GM19455 (cell line): ENCODE results near the gene SGSM1.

ENCODE experiments used
- ATAC-seq: cut with Tn5 transposase; IDR thresholded peaks from one replicate; pipeline ENCODE4 v1.9.1; 2021; ENCODE audit not compliant: unreplicated experiment

The SGSM1 gene

GRCh38 chr22:24948356-24949202 lies 142.6 kb downstream of the SGSM1 start:
- ATAC-seq = no peak

- ATAC-seq = no peak
Measured at GRCh38 chr22:24950272-24950902, 144.4 kb downstream of the SGSM1 start.

- ATAC-seq = no peak
Measured at GRCh38 chr22:24951942-24952836, 146.2 kb downstream of the SGSM1 start, which contains the start of gene KIAA1671. TSS of gene KIAA1671 (plus strand) at chr22:24952716. CDS start at chr22:25028000, 75,284 bp downstream.

- no peak for ATAC-seq
Measured at GRCh38 chr22:24952837-24953383, 146.9 kb downstream of the SGSM1 start.

GRCh38 chr22:24953384-24954113 lies 147.5 kb downstream of the SGSM1 start:
- ATAC-seq = no peak

- ATAC-seq = no peak
Measured at GRCh38 chr22:24954114-24954463, 148.1 kb downstream of the SGSM1 start.

- ATAC-seq = no peak
Measured at GRCh38 chr22:24954856-24955255, 148.8 kb downstream of the SGSM1 start.

GRCh38 chr22:24957043-24957442 lies 151.0 kb downstream of the SGSM1 start:
- no peak for ATAC-seq

- ATAC-seq = no peak
Measured at GRCh38 chr22:24961217-24961844, 155.3 kb downstream of the SGSM1 start.

GRCh38 chr22:24962094-24962493 lies 156.1 kb downstream of the SGSM1 start:
- ATAC-seq = no peak

- no peak for ATAC-seq
Measured at GRCh38 chr22:24962835-24963234, 156.8 kb downstream of the SGSM1 start.

- no peak for ATAC-seq
Measured at GRCh38 chr22:24964441-24964840, 158.4 kb downstream of the SGSM1 start.

- no peak for ATAC-seq
Measured at GRCh38 chr22:24965822-24966626, 160.0 kb downstream of the SGSM1 start.

GRCh38 chr22:24968066-24968561 lies 162.1 kb downstream of the SGSM1 start:
- no peak for ATAC-seq

- ATAC-seq = no peak
Measured at GRCh38 chr22:24969560-24970301, 163.7 kb downstream of the SGSM1 start.

GRCh38 chr22:24972369-24972768 lies 166.4 kb downstream of the SGSM1 start:
- ATAC-seq = no peak

GRCh38 chr22:24973872-24974271 lies 167.9 kb downstream of the SGSM1 start:
- no peak for ATAC-seq

GRCh38 chr22:24975125-24975640 lies 169.2 kb downstream of the SGSM1 start:
- no peak for ATAC-seq
